ENCODE data around the gene SELENOP.

- TF ChIP-seq GATA2 (IDR thresholded peaks at IDR 0.05; ENCODE audit: low read depth, low read length) (no peak), GATA3 (IDR thresholded peaks at IDR 0.05; ENCODE audit: low read depth, low read length) (no peak)
Observed at GRCh38 chr5:42800748-42801330, 10.9 kb downstream of the SELENOP start.
